Upper lobe of left lung (tissue), 4 donors: Measurements from ENCODE around the gene COL18A1.

Experiments
- EP300 ChIP-seq, 4 donors: sonication (generic); formaldehyde crosslinking; IDR thresholded peaks; one replicate each; pipeline ENCODE4 v1.5.1; 2017; ENCODE audit warnings: antibody characterized with exemption in 4 of 4, control low read depth in 2 of 4
- POLR2A ChIP-seq, 4 donors: fragments of 450-650 bp; IDR thresholded peaks; one replicate each; pipeline ENCODE4 v1.5.1; 2016 to 2017; ENCODE audit warnings: antibody characterized with exemption in 4 of 4, mild to moderate bottlenecking in 2 of 4
- POLR2AphosphoS5 ChIP-seq, 2 donors: sonication (generic); formaldehyde crosslinking; IDR thresholded peaks; one replicate each; pipeline ENCODE4 v1.5.1; 2017; ENCODE audit warnings: antibody characterized with exemption in 2 of 2
- TF ChIP-seq, protein P1 (sequence below), 6 experiments: fragments of 450-650 bp in 4 of 6; fragments of 200-600 bp in 2 of 6; sonication (generic) in 2 of 6; IDR thresholded peaks; one replicate each; pipeline ENCODE4 v1.5.1; 2016 to 2019; ENCODE audit warnings: antibody characterized with exemption in 6 of 6

DNA sequence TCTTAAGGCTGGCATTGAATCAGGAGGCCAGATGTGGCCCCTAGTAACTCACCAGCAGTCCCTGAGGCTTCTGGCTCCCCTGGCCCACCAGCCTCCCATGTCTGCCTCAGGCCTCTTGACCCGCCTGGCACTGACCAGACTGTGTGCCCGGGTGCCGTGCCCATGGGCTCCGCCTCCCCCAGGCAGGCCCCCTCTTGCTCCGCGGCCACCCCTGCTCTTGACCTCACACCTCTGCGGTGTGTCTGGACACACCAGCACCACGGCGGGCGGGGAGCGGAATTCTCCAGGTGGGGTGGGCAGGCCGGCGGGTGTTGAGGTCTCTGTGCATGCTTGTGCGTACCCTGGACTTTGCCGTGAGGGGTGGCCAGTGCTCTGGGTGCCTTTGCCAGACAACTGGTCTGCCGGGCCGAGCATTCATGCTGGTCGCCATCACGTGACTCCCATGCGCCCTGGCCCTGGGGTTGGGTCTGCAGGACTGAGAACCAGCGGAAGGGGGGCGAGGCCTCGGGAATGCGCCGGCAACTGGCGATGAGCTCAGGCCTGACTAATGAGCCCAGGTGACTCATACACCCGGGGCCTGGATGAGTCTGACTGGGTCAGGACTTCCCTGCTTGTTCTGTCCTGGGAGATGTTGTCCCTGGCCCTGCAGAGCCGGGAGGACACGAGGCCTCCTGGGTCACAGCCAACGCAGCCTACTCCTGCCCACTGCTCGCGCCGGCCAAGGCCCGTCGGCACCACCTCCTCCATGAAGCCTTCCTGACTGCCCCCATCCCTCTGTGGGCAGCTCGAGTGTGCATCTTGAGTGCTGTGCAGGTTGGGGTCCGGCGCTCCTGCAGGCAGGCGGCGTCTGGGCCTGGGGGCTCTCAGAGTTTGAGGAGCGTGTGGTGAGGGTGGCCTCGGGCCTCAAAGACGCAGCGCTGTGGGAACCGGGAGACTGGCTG is 22.6 kb downstream of the COL18A1 start:
- TF ChIP-seq, protein P1, sequence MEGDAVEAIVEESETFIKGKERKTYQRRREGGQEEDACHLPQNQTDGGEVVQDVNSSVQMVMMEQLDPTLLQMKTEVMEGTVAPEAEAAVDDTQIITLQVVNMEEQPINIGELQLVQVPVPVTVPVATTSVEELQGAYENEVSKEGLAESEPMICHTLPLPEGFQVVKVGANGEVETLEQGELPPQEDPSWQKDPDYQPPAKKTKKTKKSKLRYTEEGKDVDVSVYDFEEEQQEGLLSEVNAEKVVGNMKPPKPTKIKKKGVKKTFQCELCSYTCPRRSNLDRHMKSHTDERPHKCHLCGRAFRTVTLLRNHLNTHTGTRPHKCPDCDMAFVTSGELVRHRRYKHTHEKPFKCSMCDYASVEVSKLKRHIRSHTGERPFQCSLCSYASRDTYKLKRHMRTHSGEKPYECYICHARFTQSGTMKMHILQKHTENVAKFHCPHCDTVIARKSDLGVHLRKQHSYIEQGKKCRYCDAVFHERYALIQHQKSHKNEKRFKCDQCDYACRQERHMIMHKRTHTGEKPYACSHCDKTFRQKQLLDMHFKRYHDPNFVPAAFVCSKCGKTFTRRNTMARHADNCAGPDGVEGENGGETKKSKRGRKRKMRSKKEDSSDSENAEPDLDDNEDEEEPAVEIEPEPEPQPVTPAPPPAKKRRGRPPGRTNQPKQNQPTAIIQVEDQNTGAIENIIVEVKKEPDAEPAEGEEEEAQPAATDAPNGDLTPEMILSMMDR (IDR thresholded peaks at IDR 0.05) = no peak
- no peak for TF ChIP-seq POLR2A (IDR thresholded peaks at IDR 0.05)
- no peak for TF ChIP-seq EP300 (IDR thresholded peaks at IDR 0.05)
- TF ChIP-seq POLR2AphosphoS5 (IDR thresholded peaks at IDR 0.05) = no peak
